HG03460 (cell line): Measurements from ENCODE around the gene ZNF578.
A peak's percentile ranks its signal among the peaks of the same experiment; 100 is the strongest.
"Not testable (repeated sequence)": the region's sequence is repeated elsewhere in the genome, so short reads cannot be mapped to it uniquely, and the experiment has no call there.

Experiments
- ATAC-seq: cut with Tn5 transposase; IDR thresholded peaks from one replicate; pipeline ENCODE4 v1.9.1; 2021; ENCODE audit not compliant: unreplicated experiment

Gene ZNF578

DNA sequence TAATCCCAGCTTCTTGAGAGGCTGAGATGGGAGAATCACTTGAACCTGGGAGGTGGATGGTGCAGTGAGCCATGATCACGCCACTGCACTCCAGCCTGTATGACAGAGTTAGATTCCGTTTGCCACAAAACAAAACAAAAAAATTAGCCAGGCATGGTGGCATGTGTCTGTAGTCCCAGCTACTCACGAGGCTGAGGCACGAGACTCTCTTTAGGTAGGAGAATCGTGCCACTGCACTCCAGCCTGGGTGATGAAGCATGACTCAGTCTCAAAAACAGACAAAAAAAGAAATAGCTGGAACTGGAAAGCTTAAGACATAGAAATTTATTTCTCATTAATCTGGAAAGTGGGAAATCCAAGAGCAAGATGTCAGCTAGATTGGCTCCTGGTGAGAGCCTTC lies 53.9 kb downstream of the ZNF578 start:
- no peak for ATAC-seq

- ATAC-seq = no peak
Measured at GRCh38 chr19:52516191-52516590, 62.8 kb downstream of the ZNF578 start.

DNA sequence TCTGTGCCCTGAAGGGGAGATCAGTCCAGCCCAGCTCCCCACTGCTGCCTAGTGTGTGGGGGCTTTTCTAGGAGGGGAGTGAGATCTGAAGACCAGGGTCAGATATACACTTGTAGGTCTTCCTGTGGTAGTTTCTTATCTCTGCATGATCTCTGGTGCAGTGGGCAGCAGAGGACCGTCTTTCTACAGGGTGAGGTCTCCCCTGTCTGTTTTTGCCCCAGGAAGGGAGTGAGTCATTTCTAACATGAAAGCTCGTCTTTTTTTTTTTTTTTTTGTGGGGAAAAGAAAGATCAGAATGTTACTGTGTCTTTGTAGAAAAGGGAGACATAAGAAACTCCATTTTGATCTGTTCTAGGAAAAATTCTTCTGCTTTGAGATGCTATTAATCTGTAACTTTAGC lies 65.3 kb downstream of the ZNF578 start:
- no peak for ATAC-seq

DNA sequence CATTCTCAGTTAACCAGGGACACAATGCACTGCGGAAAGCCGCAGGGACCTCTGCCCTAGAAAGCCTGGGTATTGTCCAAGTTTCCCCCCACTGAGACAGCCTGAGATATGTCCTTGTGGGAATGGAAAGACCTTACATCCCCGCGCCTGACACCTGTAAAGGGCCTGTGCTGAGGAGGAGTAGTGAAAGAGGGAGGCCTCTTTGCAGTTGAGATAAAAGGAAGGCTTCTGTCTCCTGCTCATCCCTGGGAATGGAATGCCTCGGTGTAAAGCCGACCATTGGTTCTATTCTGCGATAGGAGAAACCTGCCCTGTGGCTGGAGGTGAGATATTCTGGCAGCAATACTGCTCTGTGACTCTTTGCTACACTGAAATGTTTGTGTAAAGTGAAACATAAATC lies 65.8 kb downstream of the ZNF578 start:
- not testable (repeated sequence) for ATAC-seq

DNA sequence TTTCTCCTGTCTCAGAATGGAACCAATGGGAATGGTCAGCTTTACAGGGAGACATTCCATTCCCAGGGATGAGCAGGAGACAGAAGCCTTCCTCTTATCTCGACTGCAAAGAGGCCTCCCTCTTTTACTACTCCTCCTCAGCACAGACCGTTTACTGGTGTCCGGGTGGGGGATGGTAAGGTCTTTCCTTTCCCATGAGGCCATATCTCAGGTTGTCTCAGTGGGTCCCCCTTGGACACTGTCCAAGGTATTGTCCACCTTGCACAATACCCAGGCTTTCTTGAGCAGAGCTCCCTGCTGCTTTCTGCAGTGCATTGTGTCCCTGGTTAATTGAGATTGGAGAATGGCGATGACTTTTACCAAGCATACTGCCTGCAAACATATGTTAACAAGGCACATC lies 66.7 kb downstream of the ZNF578 start:
- no peak for ATAC-seq

- no peak for ATAC-seq
Measured at GRCh38 chr19:52522551-52522950, 69.2 kb downstream of the ZNF578 start.

GRCh38 chr19:52524086-52524485 lies 70.7 kb downstream of the ZNF578 start:
- no peak for ATAC-seq

DNA sequence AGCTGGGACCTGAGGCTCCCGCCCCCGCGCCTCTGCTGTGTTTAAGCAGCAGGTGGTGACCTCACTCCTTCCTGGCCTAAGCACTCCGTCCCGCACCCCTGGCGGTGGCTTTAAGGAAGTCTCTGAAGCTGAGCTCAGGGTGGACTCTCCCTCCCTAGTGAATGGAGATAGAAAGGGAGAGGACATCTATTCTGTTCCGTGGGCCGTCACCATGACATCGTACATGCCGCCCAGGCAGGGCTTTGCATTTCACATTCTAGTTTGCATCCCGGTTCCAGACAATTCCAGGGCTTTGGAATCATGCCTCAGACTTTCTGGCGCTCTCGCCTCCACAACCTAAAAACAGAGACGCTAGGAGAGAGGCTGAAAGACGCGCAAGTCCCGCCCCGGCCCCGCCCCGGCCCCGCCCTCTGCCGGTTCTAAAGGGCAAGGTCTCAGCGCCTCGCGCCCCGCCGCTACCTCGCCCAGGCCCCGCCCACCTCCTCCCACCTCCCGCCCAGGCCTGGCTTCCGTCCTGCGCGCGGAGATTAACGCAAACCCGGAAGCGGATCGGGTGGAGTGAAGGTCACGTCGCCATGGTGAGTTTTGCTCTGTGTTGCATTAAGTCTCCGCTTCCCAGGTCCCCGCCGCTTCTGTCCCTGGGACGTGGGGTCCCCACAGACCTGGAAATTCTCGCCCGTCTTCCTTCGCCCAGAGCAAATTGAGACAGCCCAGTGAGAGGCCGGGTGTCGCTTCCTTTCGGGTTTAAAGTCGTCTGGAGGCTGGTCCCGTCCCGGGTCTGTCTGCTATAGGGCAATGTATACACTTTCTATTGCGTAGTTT lies 74.0 kb downstream of the ZNF578 start, which contains the start of gene ZNF808:
TSS of gene ZNF808 (plus strand) at position 535 of the 822 bp plus-strand sequence. CDS start 15,617 bp downstream, outside the sequence.
- peak; percentile 69 for ATAC-seq

- peak; percentile 10 for ATAC-seq
Measured at GRCh38 chr19:52527956-52528351, 74.6 kb downstream of the ZNF578 start.

DNA sequence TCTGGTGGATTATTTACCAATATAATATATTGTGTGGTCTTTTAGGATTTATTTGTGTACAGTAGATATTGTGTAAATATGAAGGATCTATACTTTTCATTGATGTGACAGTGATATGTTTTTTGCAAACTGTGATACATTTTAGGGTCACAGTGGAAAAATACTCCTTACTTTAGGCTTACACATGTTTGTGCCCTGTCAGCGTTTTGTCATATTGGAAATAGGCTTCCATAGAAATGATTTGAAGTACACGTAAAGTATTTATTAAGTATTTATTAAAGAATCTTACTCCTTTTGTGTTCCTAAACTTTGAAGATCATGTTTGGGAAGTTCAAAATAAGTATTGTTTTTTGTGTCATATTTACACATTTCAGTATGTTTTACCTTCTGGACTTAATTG lies 79.1 kb downstream of the ZNF578 start:
- ATAC-seq = no peak

GRCh38 chr19:52533901-52534300 lies 80.5 kb downstream of the ZNF578 start:
- no peak for ATAC-seq

- ATAC-seq = not testable (repeated sequence)
Measured at GRCh38 chr19:52535385-52535770, 82.0 kb downstream of the ZNF578 start.

GRCh38 chr19:52535771-52536447 lies 82.6 kb downstream of the ZNF578 start:
- peak; percentile 89 for ATAC-seq

- ATAC-seq = peak; percentile 4
Measured at GRCh38 chr19:52536448-52536800, 83.1 kb downstream of the ZNF578 start.

GRCh38 chr19:52538815-52539214 lies 85.5 kb downstream of the ZNF578 start:
- ATAC-seq = not testable (repeated sequence)

DNA sequence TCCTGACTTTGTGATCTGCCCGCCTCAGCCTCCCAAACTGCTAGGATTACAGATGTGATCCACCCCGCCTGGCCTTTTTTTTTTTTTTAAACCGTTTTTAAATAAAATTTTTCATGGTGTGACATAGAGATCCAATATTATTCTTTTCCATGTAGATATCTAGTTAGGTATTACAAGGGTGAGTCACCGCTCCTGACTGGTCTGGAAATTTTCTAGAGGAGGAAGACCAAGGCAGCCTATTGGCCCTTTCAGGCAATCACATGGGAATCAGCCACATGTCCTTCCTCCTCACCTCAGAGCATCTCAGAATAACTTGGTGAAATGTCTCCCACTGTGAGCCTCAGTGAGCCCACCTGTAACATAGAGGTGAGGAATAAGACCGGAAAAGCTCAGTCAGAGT lies 87.8 kb downstream of the ZNF578 start:
- not testable (repeated sequence) for ATAC-seq

DNA sequence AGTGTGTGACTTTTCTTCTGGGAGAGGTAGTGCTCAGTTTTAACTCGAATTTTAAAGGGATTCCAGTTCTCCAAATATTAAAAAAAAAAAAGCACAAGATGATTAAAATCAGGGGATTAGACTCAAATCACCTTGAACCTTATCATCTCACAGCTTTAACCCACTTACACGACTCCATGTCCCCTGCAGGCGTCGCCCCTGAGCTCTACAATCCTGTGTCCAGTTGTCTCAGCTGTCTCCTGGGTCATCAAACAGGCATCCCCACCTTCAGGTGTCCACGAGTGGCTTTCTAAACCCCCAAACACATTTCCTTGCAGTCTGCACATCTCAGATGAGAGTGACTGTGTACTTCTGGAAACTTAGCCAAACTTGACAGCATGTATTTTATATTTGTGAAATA lies 88.3 kb downstream of the ZNF578 start:
- ATAC-seq = no peak

DNA sequence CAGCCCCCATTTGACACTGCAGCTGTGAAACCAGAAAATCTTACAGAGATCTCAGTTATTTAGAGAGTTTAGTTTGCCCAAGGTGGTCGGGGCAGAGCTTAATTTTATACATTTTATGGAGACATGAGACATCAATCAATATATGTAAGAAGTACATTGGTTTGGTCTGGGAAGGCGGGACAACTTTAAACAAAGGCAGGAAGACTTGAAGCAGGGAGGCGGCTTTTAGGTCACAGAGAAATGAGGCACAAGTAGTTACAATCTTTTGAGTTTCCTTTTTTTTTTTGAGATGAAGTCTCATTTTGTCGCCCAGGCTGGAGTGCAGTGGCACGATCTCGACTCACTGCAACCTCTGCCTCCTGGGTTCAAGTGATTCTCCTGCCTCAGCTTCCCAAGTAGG lies 89.2 kb downstream of the ZNF578 start:
- ATAC-seq = not testable (repeated sequence)

DNA sequence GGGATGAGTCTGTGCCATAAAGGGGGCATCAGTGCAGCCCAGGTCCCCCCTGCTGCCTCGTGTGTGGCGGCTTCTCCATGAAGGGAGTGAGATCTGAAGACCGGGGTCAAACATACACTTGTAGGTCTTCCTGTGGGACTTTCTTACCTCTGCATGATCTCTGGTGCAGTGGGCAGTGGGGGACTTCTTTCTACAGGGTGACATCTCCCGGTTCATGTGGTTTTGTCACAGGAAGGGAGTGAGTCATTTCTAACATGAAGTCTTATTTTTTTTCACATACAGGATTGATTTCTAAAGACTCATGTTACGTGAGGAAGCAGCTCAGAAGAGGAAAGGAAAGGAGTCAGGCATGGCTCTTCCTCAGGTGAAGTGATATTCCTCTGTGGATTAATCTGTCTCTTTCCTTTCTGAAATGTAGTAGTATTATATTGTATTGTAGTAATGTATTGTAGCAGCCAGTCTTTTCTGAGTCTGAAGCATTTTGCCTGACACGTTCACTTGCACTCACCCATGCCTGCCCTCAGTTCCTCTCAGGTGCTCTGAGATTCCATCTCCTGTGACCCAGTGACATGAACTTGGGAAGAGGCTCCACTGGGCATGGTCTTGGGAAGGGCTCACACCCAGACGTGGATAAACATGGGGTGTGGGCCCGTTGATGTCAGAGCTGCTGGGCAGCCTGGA lies 89.8 kb downstream of the ZNF578 start:
- ATAC-seq = no peak

GRCh38 chr19:52554216-52554971 lies 101.0 kb downstream of the ZNF578 start:
- ATAC-seq = no peak
